K562 (cell line): ENCODE results near the gene AGFG1. TPM values are rescaled to one million over a fixed set of nuclear protein-coding genes. Genes with fewer than 3 reads are reported as not detected.

ENCODE experiments used
- BRCA1 ChIP-seq, 2 experiments: fragments of 450-650 bp in 1 of 2; sonication (generic) in 1 of 2; formaldehyde crosslinking in 1 of 2; IDR thresholded peaks; 2 replicates each; pipeline versions ENCODE4 v1.5.0 to v1.6.1; 2017 to 2020; ENCODE audit warnings: mild to moderate bottlenecking in 1 of 2, missing genetic modification reagents in 1 of 2
- CBX3 ChIP-seq, 2 experiments: IDR thresholded peaks; 1 replicate in 1 of 2; 2 replicates in 1 of 2; pipeline ENCODE4 v1.6.1; 2012; ENCODE audit warnings: inconsistent platforms in 2 of 2, low read length in 2 of 2, borderline replicate concordance in 1 of 2, control low read depth in 1 of 2
- CREB3L1 ChIP-seq: fragments of 450-650 bp; IDR thresholded peaks from 2 replicates; pipeline ENCODE4 v1.6.1; 2014; ENCODE audit warnings: low read depth, mild to moderate bottlenecking, moderate library complexity, borderline replicate concordance
- CTBP1 ChIP-seq: fragments of 450-650 bp; IDR thresholded peaks from 2 replicates; pipeline ENCODE4 v1.6.1; 2016; ENCODE audit warnings: borderline replicate concordance
- CTCFL ChIP-seq: IDR thresholded peaks from 2 replicates; pipeline ENCODE4 v1.6.1; 2011; ENCODE audit warnings: borderline replicate concordance, low read depth, mild to moderate bottlenecking, moderate library complexity, low read length; ENCODE audit not compliant: insufficient read depth, poor library complexity, severe bottlenecking
- FOSL1 ChIP-seq: fragments of 200-800 bp; sonication (Bioruptor generic); conservative IDR thresholded peaks from 2 replicates; pipeline ENCODE4 v1.6.1; 2016; ENCODE audit warnings: missing genetic modification characterization, missing compliant biosample characterization
- IRF9 ChIP-seq: fragments of 450-650 bp; IDR thresholded peaks from 2 replicates; pipeline ENCODE4 v1.6.1; 2016; ENCODE audit warnings: missing biosample characterization, missing genetic modification characterization
- KDM5B ChIP-seq: fragments of 200-600 bp; sonication (generic); IDR thresholded peaks from 2 replicates; pipeline ENCODE4 v1.6.1; 2012; ENCODE audit warnings: low read depth, mild to moderate bottlenecking, moderate library complexity, low read length, control low read depth, inconsistent platforms; ENCODE audit not compliant: insufficient replicate concordance
- KLF16 ChIP-seq: IDR thresholded peaks from 2 replicates; pipeline ENCODE4 v1.6.1; 2016; ENCODE audit warnings: antibody characterized with exemption
- L3MBTL2 ChIP-seq: fragments of 450-650 bp; IDR thresholded peaks from 2 replicates; pipeline ENCODE4 v1.6.1; 2016; ENCODE audit warnings: mild to moderate bottlenecking, moderate library complexity
- MITF ChIP-seq: IDR thresholded peaks from 2 replicates; pipeline ENCODE4 v1.6.1; 2014; ENCODE audit warnings: antibody characterized with exemption
- NR1H2 ChIP-seq: sonication (generic); formaldehyde crosslinking; IDR thresholded peaks from 2 replicates; pipeline ENCODE4 v1.4.0; 2020; ENCODE audit warnings: mild to moderate bottlenecking, missing genetic modification reagents
- OTX1 ChIP-seq: fragments of 450-650 bp; formaldehyde crosslinking; IDR thresholded peaks from 2 replicates; pipeline ENCODE4 v1.4.0; 2022; ENCODE audit warnings: mild to moderate bottlenecking
- PCBP1 ChIP-seq: fragments of 200-400 bp; formaldehyde crosslinking; IDR thresholded peaks from 2 replicates; pipeline ENCODE4 v1.6.1; 2018; ENCODE audit warnings: mild to moderate bottlenecking, low read depth, low read length; ENCODE audit not compliant: poor library complexity, severe bottlenecking
- RBM34 ChIP-seq: fragments of 200-400 bp; formaldehyde crosslinking; IDR thresholded peaks from 2 replicates; pipeline ENCODE4 v1.6.1; 2018; ENCODE audit warnings: low read length, borderline replicate concordance; ENCODE audit not compliant: insufficient read depth
- TAL1 ChIP-seq: fragments of 450-650 bp; IDR thresholded peaks from 2 replicates; pipeline ENCODE4 v1.6.1; 2016; ENCODE audit warnings: mild to moderate bottlenecking
- U2AF1 ChIP-seq: fragments of 200-400 bp; formaldehyde crosslinking; optimal IDR thresholded peaks from 2 replicates; pipeline ENCODE3; 2017; ENCODE audit warnings: mild to moderate bottlenecking, low read depth, low read length, moderate library complexity
- ZNF175 ChIP-seq: fragments of 200-800 bp; sonication (Bioruptor generic); IDR thresholded peaks from 2 replicates; pipeline ENCODE4 v1.6.1; 2016; ENCODE audit warnings: low read depth, mild to moderate bottlenecking, missing genetic modification characterization, missing compliant biosample characterization
- ZNF740 ChIP-seq, 3 experiments: fragments of 200-800 bp in 1 of 3; sonication (Bioruptor generic) in 1 of 3; sonication (generic) in 1 of 3; formaldehyde crosslinking in 1 of 3; IDR thresholded peaks; 2 replicates each; pipeline versions ENCODE4 v1.6.1 to v1.8.0; 2016 to 2022; ENCODE audit warnings: mild to moderate bottlenecking in 2 of 3, missing compliant biosample characterization in 2 of 3, missing genetic modification characterization in 2 of 3, missing genetic modification reagents in 1 of 3
- polyA plus RNA-seq, 8 experiments: library from polyadenylated mRNA; depleted of rRNA in 4 of 8; stranded (reverse) in 5 of 8; unstranded in 3 of 8; fragments of >200 nt; fragmentation: Nextera tagmentation in 2 of 8; fragmentation: Illumina TruSeq in 1 of 8; extraction: Ambion mirVana in 2 of 8; extraction: Trizol in 1 of 8; gene quantifications; 2 replicates each; pipeline versions ENCODE4 v1.2.1 to v1.2.3, GENCODE V29; 2011 to 2014; ENCODE audit warnings: inconsistent platforms in 1 of 8, missing spikeins in 1 of 8
- total RNA-seq, 7 experiments: library from RNA; depleted of rRNA in 6 of 7; stranded (reverse); fragments of >200 nt in 6 of 7; fragmentation: Illumina TruSeq in 2 of 7; extraction: Trizol in 2 of 7; gene quantifications; 2 replicates each; pipeline versions ENCODE4 v1.2.1 to v1.2.3, GENCODE V29; 2011 to 2021; ENCODE audit warnings: low replicate concordance in 1 of 7

Gene AGFG1
- total and polyA plus RNA-seq, 9 of the 15 experiments (the other 6 are each of a cell fraction or from before 2014, with no cell fraction given), result 11.2 to 97.5 (median 36.0) TPM

GRCh38 chr2:227450926-227451654 lies 20.9 kb upstream of the AGFG1 start (continued):
- TF ChIP-seq CREB3L1 (peak; percentile 25; the same call in 1 of the 2 replicates), ZNF740 (CRISPR knock-in tag; IDR thresholded peaks at IDR 0.05) (no peak), ZNF740 (tag; IDR thresholded peaks at IDR 0.05) (no peak), NR1H2 (CRISPR knock-in tag) (no peak), IRF9 (tag) (peak; percentile 65; the same call in 1 of the 2 replicates), ZNF175 (CRISPR knock-in tag) (peak; percentile 71; the same call in 1 of the 2 replicates), L3MBTL2 (peak; percentile 60; the same call in 1 of the 2 replicates), CTCFL (no peak), FOSL1 (tag) (peak; percentile 87), RBM34 (no peak), PCBP1 (no peak), KDM5B (no peak), CBX3 (IDR thresholded peaks at IDR 0.05; ENCODE audit: borderline replicate concordance in 1 of 2, low read length in 2 of 2) (0 out of 3 replicates have a peak, but pooled peaks of 1 of the 2 experiments have one; percentile 15), U2AF1 (no peak), MITF (peak; percentile 72; the same call in 1 of the 2 replicates), BRCA1 (IDR thresholded peaks at IDR 0.05) (no peak), BRCA1 (CRISPR knock-in tag; IDR thresholded peaks at IDR 0.05) (no peak), TAL1 (peak; percentile 99), CTBP1 (peak; percentile 62), KLF16 (peak; percentile 98), OTX1 (CRISPR knock-in tag) (no peak)
